ENCODE results near the gene HLA-DMB.

HLA-DMB gene

GRCh38 chr6:32905078-32905477, 35.8 kb downstream of the HLA-DMB start:
- DNase-seq (ENCODE audit: low read depth) = no peak
- TF ChIP-seq CTCF (conservative IDR thresholded peaks at IDR 0.05; ENCODE audit: low read length) = no peak
- H3K4me3 ChIP-seq (ENCODE audit: low read length) = no peak overlapping the region

- H3K4me3 ChIP-seq (ENCODE audit: low read length) = no peak overlapping the region
- no peak for TF ChIP-seq CTCF (conservative IDR thresholded peaks at IDR 0.05; ENCODE audit: low read length)
- DNase-seq (ENCODE audit: low read depth) = no peak
Observed at GRCh38 chr6:32903952-32904351, 36.9 kb downstream of the HLA-DMB start.

GRCh38 chr6:32895006-32895345, 45.9 kb downstream of the HLA-DMB start:
- peak overlapping the region; percentile 89 for H3K4me3 ChIP-seq (ENCODE audit: low read length)
- no peak for TF ChIP-seq CTCF (conservative IDR thresholded peaks at IDR 0.05; ENCODE audit: low read length)
- DNase-seq (ENCODE audit: low read depth) = no peak

- TF ChIP-seq CTCF (conservative IDR thresholded peaks at IDR 0.05; ENCODE audit: low read length) = no peak; the same call in 1 of the 2 replicates
- peak; percentile 88 for DNase-seq (ENCODE audit: low read depth)
- peak overlapping the region; percentile 89 for H3K4me3 ChIP-seq (ENCODE audit: low read length)
Observed at GRCh38 chr6:32894085-32895005, 46.5 kb downstream of the HLA-DMB start.

- no peak overlapping the region for H3K4me3 ChIP-seq (ENCODE audit: low read length)
- TF ChIP-seq CTCF (conservative IDR thresholded peaks at IDR 0.05; ENCODE audit: low read length) = no peak
- DNase-seq (ENCODE audit: low read depth) = no peak
Observed at GRCh38 chr6:32890831-32891230, 50.0 kb downstream of the HLA-DMB start.

DNA sequence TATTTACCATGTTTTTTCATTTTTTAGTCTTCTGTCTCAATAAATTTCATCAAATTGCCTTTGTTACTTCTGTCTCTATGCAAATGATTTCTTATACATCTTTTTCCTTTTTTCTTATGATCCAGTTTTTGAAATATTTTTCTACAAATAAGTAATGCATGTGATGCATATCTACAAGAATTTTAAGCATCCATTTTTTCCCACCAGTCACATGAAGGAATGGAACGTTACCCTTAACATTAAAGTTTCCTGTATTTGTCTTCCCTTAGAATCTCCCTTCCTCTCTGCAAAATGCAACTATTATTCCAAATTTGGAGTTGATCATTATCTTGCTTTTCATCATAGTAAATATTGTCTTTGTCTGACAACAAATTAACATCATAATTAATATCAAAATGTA, 51.3 kb downstream of the HLA-DMB start:
- no peak for DNase-seq (ENCODE audit: low read depth)
- no peak overlapping the region for H3K4me3 ChIP-seq (ENCODE audit: low read length)
- TF ChIP-seq CTCF (conservative IDR thresholded peaks at IDR 0.05; ENCODE audit: low read length) = no peak

DNA sequence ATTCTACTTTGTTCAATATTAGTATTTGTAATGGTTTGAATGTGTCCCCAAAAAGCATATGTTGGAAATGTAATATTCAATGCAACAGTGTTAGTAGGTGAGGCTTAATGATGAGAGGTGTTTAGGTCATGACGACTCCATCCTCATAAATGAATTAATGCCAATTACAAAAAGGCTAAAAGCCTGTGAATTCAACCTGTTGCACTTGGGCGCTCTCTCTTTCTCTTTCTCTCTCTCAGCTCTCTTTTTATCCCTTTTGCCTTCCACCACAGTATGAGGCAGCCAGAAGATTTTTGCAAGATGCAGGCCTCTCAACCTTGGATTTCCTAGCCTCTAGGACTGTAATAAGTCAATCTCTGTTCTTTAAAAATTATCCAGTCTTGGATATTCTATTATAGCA, 52.3 kb downstream of the HLA-DMB start:
- no peak overlapping the region for H3K4me3 ChIP-seq (ENCODE audit: low read length)
- no peak for DNase-seq (ENCODE audit: low read depth)
- TF ChIP-seq CTCF (conservative IDR thresholded peaks at IDR 0.05; ENCODE audit: low read length) = no peak

All from AG10803 (cell line).